Occipital lobe (tissue), 2 donors: ENCODE measurements around the gene PSD4. TPM values are rescaled to one million over a fixed set of nuclear protein-coding genes. Genes with fewer than 3 reads are reported as not detected.
"Not testable (repeated sequence)": the region's sequence is repeated elsewhere in the genome, so short reads cannot be mapped to it uniquely, and the experiment has no call there.

ENCODE experiments used
- DNase-seq: peaks from one replicate; lab custom pipeline; 2025; lab: John Stamatoyannopoulos, UW
- total RNA-seq: library from RNA; depleted of rRNA; stranded (reverse); fragments of >200 nt; gene quantifications from one replicate; pipeline ENCODE4 v1.2.3, GENCODE V29; 2014

Gene PSD4
- total RNA-seq, 1 donor from 2014 or later: 4.2 TPM

DNA sequence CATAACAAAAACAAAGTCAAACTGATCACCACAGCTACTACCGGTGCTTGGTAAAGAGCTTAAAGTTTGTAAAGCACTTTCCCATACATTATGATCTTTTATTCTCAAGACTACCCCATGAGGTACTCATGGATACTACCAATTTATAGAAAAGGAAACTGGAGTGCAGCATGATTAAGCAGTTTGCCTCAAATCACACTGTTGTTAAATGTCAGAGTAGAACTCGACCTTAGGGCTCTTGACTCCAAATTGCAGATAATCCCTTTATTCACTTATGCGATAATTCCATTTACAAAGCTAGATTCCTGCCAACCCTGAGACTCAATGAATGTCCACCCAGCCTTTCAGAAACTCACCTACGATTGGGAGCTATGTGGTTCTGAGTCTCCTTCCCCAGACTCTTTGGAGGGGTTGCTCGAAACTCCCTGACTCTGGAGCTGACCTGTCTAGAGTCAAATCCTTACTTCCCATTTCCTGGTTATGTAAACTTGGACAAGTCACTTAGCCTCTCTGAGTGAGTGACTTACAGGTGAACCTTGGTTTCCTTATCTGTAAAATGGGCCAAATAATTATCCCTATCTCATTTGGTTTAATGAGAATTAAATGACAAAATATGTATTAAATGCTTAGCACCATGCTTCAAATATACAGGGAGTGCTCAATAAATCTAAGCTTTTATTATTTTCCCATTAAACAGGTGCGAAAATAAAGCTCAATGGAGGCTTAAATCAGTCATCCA is 47.4 kb downstream of the PSD4 start:
- no peak for DNase-seq

DNA sequence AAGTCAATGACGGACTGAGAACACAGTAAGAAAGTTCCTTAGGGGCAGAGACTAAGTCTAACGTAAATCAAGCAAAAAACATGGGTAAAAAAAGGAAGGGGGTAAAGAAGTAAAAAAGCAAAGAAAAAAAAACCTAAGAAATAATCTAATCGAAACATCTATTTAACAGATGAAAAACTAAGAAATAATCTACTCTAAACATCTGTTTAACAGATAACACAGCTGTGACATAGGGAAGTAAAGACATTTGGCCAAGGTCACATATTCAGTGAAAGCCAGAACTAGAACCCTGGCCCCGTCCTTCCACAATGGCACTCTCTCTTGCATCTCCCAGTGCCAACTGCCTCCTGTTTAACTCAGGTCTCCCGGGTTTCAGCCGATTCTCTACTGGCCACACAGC is 48.1 kb downstream of the PSD4 start:
- no peak for DNase-seq

DNA sequence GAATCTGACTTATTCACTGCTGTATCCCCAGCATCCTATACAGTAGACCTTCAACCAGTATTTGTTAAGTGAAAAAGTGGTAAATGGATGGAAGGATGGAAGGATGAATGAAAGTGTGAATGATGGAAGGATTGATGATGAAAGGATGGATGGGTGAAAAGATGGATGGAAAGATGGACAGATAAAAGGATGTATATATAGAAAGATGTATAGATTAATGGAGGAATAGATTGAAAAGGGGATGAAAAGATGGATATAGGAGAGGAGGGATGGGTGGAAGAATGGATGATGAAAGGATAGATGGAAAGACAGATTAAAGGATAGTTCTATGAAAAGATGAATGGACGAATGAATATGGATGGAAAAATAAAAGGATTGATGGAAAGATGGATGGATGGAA is 50.0 kb downstream of the PSD4 start:
- DNase-seq: no peak

- DNase-seq: no peak
These were observed 51.0 kb downstream of the PSD4 start for GRCh38 chr2:113224647-113225236.

DNA sequence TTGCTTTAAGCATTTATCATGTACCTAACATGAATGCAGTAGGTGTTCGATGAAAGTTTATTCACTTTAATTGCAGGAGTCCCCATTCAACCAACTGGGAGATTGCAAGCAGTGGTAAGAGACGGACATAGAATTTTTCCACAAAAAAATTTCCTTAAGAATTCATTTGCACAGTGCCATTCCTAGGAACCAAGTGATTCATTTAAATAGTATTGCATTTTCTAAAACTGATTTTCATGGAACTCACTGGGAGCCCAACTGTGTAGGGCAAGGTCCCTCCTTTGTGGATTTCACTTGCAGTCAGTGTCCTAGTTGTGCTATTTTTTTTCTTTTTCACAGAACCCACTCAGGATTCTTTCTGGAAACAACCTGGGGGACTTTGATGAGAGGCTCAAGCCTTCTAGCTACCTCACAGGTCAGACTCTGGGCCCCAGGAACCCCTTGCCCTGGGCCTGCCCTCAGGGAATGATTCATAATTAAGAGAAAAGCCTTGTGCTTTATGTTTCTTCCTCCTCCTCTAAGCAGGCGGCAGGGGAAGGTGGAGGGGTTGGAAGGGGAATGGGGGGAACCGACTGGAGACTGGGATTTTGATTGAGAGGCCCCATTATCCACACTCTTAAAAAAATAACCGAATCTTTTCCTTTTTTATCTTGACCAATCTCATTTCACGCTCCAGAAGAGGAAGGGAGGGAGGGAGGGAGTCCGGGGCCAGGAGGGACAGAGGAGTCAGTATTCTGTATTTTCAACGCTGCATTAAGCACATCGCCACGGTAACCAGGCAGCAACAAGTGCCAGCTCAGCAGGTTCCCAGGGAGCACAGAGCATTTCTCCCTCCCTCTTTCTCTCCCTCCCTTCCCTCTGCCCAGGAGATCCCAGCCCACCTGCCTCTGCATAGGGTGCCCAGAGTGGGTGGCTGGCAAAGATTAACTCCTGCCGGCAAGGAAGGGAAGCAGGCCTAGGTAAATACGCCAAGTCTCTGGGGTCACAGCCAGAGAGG is 51.8 kb downstream of the PSD4 start:
- DNase-seq: no peak

- no peak for DNase-seq
These were observed 52.7 kb downstream of the PSD4 start for GRCh38 chr2:113226462-113226861.

- no peak for DNase-seq
These were observed 53.5 kb downstream of the PSD4 start for GRCh38 chr2:113227290-113227689.

DNA sequence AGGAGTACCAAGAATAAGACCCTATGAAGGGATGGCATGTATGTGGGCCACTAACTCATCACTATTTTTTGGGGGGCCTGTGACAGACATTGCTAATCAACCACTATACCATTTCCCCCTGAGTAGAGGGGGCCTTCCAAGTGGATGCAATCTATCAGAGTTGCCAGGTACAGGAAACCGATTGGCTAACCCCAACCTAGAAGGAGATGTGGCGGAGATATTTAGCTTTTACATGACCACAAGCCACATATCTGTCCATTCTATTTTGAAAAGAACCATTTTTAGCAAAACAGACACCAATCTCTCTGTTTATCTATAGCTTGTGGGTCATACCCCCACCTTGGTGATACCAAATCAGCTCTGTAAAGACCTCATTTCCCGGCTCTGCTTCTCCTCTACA is 53.9 kb downstream of the PSD4 start:
- no peak for DNase-seq

GRCh38 chr2:113228351-113228750 is 54.6 kb downstream of the PSD4 start:
- no peak for DNase-seq

DNA sequence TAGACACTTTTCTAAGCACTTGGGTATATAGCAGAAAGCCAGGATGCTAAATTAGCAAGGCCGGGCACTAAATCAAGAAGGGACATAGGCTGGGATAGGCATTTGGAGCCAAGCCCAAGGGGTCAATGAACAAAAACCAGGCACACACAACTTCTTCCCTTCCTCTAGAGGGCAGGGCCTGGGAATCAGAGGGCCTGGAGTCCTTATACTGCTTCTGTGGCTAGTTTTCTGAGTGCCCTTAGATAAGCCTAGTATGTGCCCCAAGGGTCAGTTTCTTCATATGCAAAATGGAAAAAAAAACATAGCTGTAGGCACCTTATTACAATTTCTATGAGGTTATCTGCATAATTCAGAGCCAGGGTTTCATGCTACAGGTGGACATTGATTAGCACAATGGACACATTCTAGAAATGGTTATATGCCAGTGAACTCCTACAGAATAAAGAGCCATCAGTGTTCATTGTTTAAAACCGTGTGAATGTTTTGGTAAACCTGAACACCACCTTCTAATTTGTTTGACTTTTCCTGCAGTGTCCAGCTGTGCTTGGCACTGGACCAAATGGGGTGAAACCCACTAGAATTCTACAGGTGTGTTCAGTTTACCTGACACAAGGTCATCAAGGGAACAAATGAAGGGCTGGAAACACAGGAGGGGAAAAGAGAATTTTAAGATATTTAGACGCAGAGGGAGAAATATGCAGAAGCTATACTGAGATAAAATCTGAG is 55.4 kb downstream of the PSD4 start:
- no peak for DNase-seq

- no peak for DNase-seq
These were observed 56.0 kb downstream of the PSD4 start for GRCh38 chr2:113229795-113230194.

GRCh38 chr2:113230531-113230930 is 56.8 kb downstream of the PSD4 start:
- no peak for DNase-seq

- DNase-seq: no peak
These were observed 57.3 kb downstream of the PSD4 start for GRCh38 chr2:113231064-113231463.

DNA sequence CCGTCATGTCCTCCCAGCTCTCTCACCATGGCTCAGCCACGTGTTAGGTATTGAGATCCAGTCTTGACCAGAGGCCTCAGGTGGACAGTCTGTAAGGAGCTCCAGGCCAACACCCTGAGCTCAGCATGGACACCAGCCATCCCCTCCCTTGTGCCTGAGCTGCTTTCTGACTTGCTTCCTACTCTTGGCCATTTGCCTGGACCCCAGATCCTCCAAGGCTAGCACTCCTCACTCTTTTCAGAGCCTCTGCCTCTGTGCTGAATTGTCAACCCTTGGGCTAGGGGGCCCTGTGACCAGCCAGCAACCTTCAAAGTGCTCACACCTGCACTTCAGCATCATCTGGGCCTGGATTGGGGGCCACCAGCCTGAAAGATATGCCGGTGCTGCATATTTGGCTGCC is 58.4 kb downstream of the PSD4 start:
- no peak for DNase-seq

GRCh38 chr2:113232740-113233139 is 59.0 kb downstream of the PSD4 start:
- DNase-seq: no peak

DNA sequence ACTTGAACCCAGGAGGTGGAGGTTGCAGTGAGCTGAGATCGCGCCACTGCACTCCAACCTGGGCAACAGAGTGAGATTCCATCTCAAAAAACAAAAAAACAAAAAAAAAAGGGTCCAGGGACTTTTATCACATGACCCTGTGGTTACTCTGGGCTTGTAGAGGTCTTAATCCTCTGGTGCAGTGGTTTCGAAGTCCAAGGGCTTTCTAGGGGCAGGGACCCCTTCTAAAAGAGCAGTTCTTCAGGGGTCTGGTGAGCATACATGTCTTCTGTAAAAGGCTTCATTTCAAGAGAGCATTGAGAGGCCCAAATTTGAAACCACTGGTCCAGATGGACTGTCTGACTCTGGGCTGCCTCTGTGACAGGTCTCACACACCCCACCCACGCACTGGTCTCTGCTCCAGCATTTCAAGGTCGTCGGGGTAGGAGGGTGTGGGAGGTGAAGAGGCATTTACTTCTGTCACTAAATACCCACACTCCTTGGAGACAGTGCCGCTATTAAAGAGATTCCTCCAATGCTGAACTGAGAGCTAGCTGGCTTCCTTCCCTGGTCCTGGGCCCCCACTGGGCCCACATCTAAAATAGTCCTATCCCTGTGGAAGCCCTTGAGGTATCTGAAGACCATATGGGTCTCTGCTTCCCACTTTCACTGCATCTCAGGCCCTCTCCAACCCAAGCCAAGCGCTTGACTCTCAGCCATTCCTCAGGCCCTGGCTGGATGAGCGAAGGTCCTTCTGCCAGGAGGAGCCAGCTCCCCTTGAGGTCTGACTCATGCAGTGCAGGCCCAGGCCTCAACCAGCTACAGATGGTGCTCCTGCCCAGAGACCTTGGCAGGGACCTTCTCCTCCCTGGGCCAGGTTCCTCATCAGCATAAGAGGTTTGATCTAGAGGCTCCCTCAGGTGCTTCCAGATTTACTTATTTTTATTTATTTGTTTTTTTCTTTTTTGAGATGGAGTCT is 60.1 kb downstream of the PSD4 start:
- no peak for DNase-seq

- DNase-seq: no peak
These were observed 61.1 kb downstream of the PSD4 start for GRCh38 chr2:113234721-113235346.

DNA sequence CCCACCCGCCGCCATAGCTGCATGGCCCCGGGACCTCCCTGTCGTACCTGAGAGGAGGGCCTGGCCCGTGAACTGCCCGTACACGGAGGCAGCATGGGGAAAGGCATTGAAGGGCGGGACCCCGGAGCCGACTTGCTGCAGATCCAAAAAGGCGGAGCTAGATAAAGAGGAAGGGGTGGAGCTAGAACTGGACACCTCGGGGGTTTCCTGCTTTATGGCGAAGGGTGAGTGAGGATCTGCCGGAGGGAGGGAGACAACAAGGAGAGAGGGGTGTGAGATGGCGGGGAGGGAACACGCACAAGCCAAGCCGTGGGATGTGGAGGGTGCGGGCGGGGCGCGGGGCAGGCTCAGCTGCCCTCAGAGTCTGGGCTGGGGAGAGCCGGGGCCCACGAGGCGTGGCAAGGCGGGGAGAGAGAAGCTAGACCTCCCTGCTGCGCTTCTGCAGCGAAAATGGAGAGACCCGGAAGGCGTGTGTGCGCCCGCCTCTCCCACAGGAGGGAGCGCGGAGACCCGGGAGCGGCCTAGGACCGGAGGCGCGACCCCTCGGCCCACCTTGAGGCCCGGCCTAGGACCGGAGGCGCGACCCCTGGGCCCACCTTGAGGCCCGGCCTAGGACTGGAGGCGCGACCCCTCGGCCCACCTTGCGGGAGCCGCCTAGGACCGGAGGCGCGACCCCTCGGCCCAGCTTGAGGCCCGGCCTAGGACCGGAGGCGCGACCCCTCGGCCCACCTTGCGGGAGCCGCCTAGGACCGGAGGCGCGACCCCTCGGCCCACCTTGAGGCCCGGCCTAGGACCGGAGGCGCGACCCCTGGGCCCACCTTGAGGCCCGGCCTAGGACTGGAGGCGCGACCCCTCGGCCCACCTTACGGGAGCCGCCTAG is 61.8 kb downstream of the PSD4 start:
- not testable (repeated sequence) for DNase-seq
